Fibroblast of villous mesenchyme (primary cell): ENCODE measurements around the gene CEMIP2. TPM values are rescaled to one million over a fixed set of nuclear protein-coding genes. Genes with fewer than 3 reads are reported as not detected.

ENCODE experiments used
- DNase-seq: peaks from one replicate; pipeline ENCODE4 v3.0.0-alpha.2; 2010; ENCODE audit warnings: low read depth
- H3K4me3 ChIP-seq: 2 replicates; pipeline ENCODE4 v1.5.1; 2011; ENCODE audit warnings: low read depth, mild to moderate bottlenecking, low read length
- total RNA-seq: library from RNA; depleted of rRNA; stranded (reverse); fragments of >200 nt; gene quantifications from 2 replicates; pipeline ENCODE4 v1.2.3, GENCODE V29; 2012
- TF ChIP-seq, protein P1 (sequence below): IDR thresholded peaks from 2 replicates; pipeline ENCODE4 v1.5.1; 2012; ENCODE audit warnings: low read depth, mild to moderate bottlenecking, low read length; ENCODE audit not compliant: insufficient read depth

CEMIP2 gene
- total RNA-seq, 1 donor = 180 TPM

DNA sequence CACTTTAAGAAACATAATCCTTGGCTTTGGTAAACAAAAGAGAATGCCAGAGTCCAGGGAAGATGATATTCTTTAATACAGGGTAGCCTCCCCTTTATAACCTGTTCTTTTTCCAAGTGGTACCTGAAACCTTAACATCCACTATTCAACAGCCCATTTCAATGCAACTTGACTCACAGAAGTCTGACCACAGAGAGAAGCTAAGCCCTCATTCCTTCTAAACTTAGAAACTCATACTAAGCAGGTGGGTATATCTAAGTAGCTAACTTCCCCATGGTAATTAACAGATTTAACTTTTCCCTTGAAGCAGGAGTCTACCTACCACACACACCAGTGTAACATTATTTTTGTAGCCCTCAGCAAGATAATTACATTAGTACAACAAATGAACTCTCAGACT lies 91.9 kb downstream of the CEMIP2 start:
- no peak overlapping the region for H3K4me3 ChIP-seq
- DNase-seq = no peak
- TF ChIP-seq, protein P1, sequence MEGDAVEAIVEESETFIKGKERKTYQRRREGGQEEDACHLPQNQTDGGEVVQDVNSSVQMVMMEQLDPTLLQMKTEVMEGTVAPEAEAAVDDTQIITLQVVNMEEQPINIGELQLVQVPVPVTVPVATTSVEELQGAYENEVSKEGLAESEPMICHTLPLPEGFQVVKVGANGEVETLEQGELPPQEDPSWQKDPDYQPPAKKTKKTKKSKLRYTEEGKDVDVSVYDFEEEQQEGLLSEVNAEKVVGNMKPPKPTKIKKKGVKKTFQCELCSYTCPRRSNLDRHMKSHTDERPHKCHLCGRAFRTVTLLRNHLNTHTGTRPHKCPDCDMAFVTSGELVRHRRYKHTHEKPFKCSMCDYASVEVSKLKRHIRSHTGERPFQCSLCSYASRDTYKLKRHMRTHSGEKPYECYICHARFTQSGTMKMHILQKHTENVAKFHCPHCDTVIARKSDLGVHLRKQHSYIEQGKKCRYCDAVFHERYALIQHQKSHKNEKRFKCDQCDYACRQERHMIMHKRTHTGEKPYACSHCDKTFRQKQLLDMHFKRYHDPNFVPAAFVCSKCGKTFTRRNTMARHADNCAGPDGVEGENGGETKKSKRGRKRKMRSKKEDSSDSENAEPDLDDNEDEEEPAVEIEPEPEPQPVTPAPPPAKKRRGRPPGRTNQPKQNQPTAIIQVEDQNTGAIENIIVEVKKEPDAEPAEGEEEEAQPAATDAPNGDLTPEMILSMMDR = no peak

- H3K4me3 ChIP-seq = no peak overlapping the region
- TF ChIP-seq, protein P1 = no peak
- DNase-seq = no peak
Observed at GRCh38 chr9:71675857-71676165, 92.5 kb downstream of the CEMIP2 start.

DNA sequence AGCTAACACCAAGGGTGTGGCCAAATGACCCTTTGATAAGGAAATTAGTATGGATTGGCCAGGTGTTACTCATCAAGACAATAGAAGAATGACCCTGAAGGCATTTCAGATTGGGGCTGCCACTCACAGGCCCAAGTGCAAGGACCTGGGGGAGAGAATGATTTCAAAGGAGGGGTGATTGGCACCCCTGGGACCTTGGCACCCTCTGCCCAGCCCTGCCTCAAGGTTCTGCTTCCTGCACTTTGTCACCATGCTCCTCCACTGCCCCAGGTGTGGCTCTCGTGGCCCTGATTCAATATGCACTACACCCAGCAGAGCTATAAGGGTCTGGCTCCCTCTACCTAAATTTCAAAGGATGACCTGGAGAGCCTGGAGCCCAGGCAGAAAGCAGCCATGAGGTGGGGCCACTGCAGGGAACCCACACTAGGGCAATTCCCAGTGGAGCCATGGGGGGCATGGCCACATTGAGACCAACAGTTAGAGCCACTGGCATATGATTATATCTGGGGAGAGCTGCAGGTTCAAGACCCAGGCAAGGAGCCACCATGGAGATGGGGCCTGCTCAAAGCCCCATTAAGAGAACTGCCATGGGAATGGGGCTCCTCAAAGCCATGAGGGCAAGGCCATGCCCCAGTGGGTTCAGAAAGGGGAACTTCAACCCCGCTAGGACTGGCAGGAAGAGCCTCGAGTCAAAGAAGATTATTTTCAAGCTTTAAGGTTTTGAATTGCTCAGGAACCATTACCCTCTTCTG lies 93.0 kb downstream of the CEMIP2 start:
- H3K4me3 ChIP-seq = no peak overlapping the region
- TF ChIP-seq, protein P1 = no peak
- DNase-seq = no peak

GRCh38 chr9:71672573-71672972 lies 95.7 kb downstream of the CEMIP2 start:
- DNase-seq = no peak
- TF ChIP-seq, protein P1 = no peak
- H3K4me3 ChIP-seq = no peak overlapping the region

- TF ChIP-seq, protein P1 = no peak
- no peak overlapping the region for H3K4me3 ChIP-seq
- no peak for DNase-seq
Observed at GRCh38 chr9:71671289-71671688, 97.0 kb downstream of the CEMIP2 start.

GRCh38 chr9:71670121-71670520 lies 98.2 kb downstream of the CEMIP2 start:
- no peak overlapping the region for H3K4me3 ChIP-seq
- DNase-seq = no peak
- TF ChIP-seq, protein P1 = no peak
